Activated CD4-positive, CD25-positive, alpha-beta regulatory T cell treated with anti-CD3 and anti-CD28 coated beads, Interleukin-2, amount 50 U/mL, for 72 hours (primary cell): ENCODE results near the gene LIPN.
"Not testable (repeated sequence)": the region's sequence is repeated elsewhere in the genome, so short reads cannot be mapped to it uniquely, and the experiment has no call there.

Experiments
- DNase-seq: peaks from one replicate; pipeline ENCODE4 v3.0.0; 2021

LIPN gene, protein sequence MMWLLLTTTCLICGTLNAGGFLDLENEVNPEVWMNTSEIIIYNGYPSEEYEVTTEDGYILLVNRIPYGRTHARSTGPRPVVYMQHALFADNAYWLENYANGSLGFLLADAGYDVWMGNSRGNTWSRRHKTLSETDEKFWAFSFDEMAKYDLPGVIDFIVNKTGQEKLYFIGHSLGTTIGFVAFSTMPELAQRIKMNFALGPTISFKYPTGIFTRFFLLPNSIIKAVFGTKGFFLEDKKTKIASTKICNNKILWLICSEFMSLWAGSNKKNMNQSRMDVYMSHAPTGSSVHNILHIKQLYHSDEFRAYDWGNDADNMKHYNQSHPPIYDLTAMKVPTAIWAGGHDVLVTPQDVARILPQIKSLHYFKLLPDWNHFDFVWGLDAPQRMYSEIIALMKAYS

GRCh38 chr10:88759366-88760101, at the start of gene LIPN:
Gene LIPN, plus strand, starts transcription at chr10:88760020. Its CDS starts 1,386 bp downstream, at chr10:88761406.
- DNase-seq = no peak

- no peak for DNase-seq
Observed at GRCh38 chr10:88715517-88715916, 44.3 kb upstream of the LIPN start.

- DNase-seq = no peak
Observed at GRCh38 chr10:88721392-88721791, 38.4 kb upstream of the LIPN start.

DNA sequence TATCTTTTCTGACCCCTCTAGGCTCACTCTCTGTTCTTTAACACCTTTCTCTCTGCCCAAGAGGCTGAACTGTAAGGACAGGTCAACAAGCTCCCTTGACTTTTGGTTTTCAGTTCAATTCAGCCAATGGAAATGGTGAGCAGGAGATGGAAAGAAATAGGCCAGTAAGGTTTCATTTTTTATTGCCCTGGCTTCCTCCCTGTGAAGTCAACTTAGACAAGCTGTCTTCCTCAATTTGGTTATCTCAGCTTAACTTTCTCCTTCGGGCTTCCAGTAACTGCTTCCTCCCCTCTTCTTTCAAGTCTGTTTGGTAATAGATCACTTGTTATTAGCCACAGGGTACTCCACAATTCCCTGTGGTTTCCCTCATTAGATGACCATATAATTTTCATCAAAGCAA, 34.0 kb upstream of the LIPN start:
- DNase-seq = no peak

DNA sequence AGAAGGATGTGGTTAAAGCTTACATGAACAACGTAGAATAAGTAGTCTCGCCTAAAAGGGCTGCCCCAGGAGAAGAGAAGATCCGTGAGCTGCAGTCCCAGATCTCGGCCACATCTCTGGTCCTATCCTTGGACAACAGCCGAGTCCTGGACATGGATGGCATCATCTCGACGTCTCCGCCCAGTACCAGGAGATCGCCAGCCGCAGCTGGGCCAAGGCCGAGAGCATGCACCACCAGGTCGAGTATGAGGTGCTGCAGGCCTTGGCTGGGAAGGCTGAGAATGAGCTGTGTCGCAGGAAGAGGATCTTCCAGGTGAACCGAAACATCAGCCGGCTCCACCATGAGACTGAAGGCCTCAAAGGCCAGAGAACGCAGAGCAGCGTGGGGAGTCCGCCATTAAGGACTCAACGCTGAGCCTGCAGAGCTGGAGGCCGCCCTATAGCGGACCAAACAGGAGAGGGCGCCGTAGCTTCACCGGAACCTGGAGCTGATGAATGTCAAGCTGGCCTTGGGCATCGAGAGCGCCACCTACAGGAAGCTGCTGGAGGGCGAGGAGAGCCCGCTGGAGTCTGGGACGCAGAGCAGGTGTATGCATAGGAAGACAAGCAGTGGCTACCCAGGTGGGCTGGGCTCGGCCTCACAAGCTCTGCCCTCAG, 31.6 kb upstream of the LIPN start:
- peak; percentile 68 for DNase-seq

GRCh38 chr10:88730864-88731263, 29.0 kb upstream of the LIPN start:
- no peak for DNase-seq

- DNase-seq = no peak
Observed at GRCh38 chr10:88731296-88731695, 28.5 kb upstream of the LIPN start.

- no peak for DNase-seq
Observed at GRCh38 chr10:88733215-88733614, 26.6 kb upstream of the LIPN start.

DNA sequence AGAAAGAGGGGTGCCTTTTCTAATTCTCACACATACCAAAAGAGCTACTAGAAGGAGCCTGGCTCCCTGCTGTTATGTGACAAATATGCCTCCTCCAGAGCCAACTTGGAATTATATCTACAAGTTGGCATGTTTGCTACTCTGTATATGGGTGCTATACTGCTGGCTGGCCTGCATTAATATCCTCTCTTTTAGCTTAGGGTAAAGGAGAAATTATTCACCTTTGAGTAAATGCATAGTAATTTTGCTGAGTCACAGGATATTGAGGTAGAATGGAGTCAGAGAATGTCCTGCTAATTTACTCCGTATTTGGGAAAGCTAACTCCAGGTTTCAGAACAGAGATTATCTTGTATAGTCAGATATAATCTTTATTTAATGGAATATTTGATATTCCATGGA, 24.2 kb upstream of the LIPN start:
- no peak for DNase-seq

- not testable (repeated sequence) for DNase-seq
Observed at GRCh38 chr10:88741921-88742320, 17.9 kb upstream of the LIPN start.

DNA sequence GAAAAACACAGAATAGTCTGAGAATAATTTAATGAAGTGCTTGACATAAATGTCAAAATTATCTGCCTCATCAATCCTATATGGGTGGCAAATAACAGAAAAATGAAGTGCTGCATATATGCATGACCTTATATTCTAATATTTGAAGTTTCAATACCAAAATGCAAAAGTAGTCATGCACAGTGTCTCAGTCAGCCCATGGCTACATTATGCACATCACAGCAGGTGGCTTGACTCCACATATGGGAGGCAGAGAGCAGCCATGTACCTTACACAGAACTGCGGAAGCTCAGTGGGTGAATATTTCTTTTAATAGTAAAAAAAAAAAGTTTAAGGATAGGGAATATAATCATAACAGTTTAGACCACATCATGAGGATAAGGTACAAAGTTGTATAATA, 17.4 kb upstream of the LIPN start:
- no peak for DNase-seq

DNA sequence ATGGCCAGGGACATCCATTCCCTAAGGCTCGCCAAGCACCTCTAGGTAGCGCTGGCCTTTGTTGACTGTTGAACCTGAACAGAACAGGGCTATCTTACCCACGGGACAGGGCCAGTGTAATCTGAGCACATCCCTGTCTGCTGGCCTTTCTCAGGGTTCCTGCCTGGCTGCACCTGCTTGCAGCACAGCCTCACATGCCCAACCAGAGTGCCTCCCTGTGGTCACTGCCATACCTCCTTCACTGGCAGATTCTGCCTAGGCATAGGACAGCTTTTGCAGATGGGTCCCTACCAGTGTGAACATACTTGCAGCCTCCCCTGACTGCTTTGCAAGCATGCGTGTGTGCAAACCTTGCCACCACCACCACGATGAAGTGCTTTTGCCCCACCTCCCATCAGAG, 15.8 kb upstream of the LIPN start:
- DNase-seq = no peak

GRCh38 chr10:88745633-88746032, 14.2 kb upstream of the LIPN start:
- DNase-seq = no peak

DNA sequence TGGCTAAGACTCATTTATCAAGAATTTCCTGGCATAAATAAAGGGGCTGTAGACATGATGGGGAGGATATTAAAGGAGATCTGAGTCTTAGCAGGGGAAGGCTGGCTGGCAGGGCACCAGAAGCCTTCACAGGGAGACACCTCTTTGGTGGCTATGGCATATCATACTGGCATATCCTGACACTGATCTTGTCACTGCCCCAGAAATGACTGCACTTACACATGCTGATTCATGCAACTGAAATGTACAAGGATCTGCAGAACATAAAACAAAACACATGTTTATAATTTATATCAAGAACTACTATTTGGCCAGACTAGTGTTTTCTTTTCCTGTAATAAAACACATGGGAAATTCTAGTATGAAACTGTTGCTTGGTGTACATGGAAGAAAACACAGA, 5.5 kb upstream of the LIPN start:
- no peak for DNase-seq

DNA sequence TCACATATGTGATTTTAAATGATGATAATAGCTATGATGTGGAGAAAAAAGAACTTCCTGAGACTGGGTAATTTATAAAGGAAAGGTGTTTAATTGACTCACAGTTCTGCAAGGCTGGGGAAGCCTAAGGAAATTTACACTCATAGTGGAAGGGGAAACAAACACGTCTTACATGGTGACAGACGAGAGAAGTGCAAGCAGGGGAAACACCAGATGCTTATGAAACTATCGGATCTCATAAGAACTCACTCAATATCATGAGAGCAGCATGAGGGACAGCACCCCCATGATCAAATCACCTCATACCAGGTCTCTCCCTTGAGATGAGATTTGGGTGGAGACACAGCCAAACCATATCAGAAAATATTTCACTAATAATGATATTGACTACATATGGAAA, 4.1 kb upstream of the LIPN start:
- no peak for DNase-seq

- no peak for DNase-seq
Observed at GRCh38 chr10:88756660-88757059, 3.2 kb upstream of the LIPN start.

GRCh38 chr10:88762906-88763305, 3.1 kb downstream of the LIPN start:
- no peak for DNase-seq

DNA sequence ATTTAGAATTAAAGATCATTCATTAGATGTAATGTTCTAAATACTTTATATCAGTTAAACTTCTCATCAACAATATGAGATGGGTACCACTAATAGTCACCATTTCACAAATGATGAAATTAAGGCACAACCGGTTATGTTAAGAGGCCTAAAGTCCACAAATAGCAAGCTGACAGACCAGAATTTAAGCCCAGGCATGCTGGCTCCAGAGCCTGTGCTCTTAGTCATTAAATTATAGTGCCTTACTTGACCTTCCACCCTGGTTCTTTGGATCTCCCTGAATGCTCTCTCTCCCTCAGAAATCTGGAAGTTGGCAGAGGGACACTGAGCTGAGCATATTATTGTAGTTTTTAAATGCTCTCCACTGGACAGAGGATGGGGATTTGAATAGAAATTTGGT, 3.6 kb downstream of the LIPN start:
- DNase-seq = no peak

DNA sequence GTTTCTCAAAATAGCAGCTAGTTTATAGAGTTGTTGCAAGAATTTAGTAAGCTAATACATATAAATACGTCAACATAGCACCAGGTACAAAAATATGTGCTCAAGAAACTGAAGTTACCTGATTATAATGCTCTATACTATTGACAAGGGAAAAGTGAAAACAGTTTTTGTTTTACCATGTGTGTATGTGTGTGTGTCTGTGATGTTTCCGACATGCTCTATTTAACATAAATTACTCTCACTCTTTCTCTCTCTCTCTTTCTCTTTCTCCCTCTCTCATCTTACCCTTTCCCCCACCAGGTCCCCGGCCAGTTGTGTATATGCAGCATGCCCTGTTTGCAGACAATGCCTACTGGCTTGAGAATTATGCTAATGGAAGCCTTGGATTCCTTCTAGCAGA, 4.3 kb downstream of the LIPN start:
- DNase-seq = no peak

DNA sequence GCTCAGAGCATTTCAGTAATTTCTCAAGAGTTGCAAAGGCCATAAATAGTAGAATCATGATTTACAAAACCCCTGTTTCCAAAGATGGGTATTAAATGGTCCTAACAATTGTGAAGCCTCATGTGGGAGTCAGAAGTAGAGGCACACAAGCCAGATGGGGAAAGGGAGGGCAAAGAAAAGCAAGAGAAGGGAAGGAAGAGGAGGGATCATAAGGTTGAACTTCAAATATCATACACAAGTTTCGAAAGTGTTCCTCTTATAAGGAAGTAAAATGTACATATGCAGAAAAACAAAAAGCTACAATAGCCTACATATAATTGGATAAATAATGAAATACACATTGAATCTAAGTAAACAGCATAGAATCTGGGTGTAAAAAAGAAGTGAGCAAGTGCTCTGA, 6.0 kb downstream of the LIPN start:
- DNase-seq = no peak

DNA sequence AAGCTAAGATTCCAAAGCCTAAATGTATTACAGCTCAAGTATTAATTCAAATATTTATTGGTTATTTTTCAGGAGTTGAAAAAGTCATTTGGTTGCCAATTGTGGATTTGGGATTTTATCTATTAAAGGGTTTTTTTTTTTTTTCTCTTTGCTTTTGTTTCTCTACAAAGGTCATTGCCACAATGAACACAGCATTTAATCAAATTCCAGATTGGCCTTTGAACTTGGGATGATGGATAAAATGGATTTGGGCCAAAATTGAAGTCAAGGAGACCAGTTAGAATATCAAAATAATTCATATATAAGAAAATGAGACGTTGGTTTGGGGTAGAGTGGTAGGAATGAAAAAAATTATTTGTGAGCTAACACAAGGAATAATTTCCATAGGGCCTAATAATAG, 9.6 kb downstream of the LIPN start:
- DNase-seq = no peak

DNA sequence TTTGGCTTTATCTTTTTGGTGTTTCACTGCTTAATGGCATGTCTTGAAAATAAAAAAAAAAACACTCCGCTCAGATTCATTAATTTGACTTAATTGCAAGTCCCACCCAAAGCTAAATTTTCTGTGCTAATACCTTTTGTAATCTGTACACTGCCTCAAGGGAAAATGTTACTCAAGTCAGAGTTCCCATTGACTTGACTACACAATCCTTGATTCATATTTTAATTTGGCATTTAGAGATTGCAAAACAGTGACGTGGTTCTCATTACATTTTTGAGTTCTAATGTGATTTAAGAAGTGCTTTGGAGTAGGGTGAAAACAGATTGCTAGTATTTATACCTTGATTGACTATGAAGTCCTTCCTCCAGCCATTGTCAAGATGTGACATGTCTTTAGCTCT, 21.4 kb downstream of the LIPN start:
- DNase-seq = no peak

GRCh38 chr10:88782222-88782621, 22.4 kb downstream of the LIPN start:
- no peak for DNase-seq

GRCh38 chr10:88783724-88784123, 23.9 kb downstream of the LIPN start:
- DNase-seq = no peak
